ENCODE data around the gene PTPRU.

DNA sequence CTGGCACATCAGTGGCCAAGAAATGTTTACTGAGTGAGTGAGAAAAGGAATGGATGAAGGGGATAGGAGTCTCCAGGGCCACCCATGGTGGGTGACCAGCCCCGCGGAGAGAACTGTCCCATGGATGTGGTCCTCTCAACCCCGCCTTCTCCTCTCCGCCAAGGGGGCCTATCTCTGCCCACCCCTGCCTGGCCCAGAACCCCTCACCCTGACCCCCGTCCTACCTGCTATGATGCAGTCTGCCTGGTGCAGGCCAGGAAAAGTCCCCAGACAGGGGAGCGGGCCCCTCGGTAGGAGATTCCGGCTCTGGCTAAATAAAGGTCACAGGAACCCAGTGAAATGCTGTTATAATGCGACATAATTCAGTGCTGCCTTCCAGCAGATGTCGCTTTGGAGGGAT lies 107.6 kb downstream of the PTPRU start:
- TF ChIP-seq FOXA1 (IDR thresholded peaks at IDR 0.05) (no peak), SP1 (IDR thresholded peaks at IDR 0.05) (no peak)

Measured in HEK293T (cell line).